Mucosa of gallbladder (tissue), 1 donor: ENCODE data around the gene SSH2. TPM values are rescaled to one million over a fixed set of nuclear protein-coding genes. Genes with fewer than 3 reads are reported as not detected.
A peak's percentile ranks its signal among the peaks of the same experiment; 100 is the strongest.
"Not testable (repeated sequence)": the region's sequence is repeated elsewhere in the genome, so short reads cannot be mapped to it uniquely, and the experiment has no call there.

Experiments used
- DNase-seq: peaks from one replicate; pipeline ENCODE4 v3.0.0-alpha.2; 2020; ENCODE audit warnings: low spot score
- total RNA-seq: library from RNA; stranded (reverse); gene quantifications from one replicate; pipeline ENCODE4 v1.2.1, GENCODE V29; 2021
- donor health status: DM: no; HTN: no; CAD: no.

SSH2 gene
- total RNA-seq, 1 donor from 2014 or later = 24.8 TPM

DNA sequence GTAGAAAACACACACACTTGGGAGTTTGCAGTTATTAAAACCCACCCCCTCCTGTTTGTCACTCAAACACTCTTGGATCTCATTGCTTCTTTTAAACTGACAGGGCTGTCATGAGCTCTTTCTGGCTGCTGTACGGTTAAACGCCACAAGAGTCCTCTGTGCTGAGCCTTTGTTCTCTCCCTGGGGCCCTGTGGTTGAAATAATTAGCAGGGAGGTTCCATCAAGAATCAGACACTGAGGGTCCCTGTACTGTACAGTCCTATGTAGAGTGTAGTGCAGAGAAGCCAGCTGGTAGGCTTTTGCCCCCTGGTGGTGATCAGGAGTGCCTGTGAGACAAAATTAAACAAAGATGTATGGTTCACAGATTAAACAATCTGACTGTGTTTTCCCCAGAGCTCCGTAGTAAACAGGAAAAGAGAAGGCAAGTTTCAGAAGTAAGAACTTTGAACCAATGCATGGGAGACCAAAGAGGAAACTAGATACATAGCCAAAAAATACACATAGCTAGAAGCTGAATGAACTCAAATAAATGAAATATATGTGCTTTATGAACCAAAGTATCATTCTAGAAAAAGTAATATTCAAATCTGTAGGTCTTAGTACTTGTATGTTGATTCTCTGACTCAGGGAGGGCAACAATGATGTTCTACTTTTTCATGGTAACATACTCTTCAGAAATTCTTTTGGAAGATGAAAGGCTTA lies 1.4 kb upstream of the SSH2 start:
- DNase-seq = peak; percentile 73

DNA sequence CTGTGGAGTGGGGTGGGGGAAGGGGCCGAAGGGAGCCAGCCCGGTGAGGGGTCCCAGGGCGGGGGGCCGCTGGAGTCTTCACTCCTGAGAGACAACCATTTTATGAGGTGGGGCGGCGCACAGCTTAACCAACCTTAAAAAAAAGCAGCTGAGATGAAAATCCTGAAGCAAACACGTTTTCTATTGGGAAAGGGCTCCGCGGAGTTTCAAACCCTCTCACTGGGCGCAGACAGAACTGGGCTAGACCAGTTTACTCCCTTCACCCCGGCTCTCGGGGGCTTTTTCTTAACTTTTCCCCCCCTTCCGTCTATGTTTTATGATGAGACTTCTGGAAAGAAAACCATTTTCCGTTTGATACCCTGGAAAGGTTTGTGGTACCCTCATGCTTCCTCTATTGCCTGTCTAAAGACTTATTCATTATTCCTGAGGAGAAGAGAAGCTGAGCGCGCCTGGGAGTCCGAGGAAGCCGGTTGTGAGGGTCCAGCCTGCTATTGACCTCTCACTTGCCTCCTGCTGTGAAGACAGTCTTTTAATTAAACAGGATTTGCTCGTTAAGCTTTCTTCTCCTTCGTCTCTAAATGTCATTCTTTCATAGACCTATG lies 482 bp upstream of the SSH2 start:
- no peak for DNase-seq

DNA sequence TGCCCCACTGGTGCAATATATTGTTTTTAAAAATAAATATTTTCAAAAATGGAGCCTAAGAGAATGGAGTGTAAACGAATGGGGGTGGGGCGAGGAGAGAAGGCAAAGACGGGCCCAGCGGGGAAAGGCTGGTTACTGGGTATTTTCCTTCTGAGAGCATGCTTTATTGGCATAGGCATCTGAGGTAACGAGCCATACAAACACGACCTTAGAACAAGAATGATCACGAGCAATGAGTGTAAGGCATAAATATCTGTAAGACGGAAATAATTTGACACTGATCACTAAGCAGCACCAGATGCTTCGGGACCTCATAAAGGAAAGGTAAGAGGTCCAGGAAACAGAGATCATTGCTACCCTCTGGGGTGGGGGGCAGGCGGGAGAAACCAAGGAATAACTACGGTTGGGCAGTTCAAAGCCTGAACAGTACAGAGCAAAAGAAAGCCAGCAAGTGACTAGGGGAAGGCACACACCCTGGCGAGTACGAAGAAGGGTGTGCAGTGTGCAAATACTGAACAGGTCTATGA lies 959 bp downstream of the SSH2 start:
- peak; percentile 13 for DNase-seq

DNA sequence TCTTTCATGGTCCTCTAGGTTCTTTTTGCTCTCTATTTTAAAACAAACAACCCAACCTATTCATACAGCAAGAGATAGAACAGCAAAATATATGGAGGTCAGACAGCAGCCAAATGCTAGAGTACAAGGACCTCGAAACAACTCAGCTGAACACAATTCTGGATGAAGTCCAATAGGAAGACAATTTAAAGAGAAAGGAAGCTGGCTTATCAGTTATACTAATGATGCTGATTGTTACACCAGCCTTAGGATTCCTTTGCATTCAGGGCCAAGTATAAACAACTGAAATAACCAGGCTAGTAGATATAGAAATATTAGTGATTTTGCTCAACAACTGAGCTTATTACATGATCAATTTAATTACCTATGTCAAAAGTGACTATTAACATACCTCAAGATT lies 2.5 kb downstream of the SSH2 start:
- no peak for DNase-seq

DNA sequence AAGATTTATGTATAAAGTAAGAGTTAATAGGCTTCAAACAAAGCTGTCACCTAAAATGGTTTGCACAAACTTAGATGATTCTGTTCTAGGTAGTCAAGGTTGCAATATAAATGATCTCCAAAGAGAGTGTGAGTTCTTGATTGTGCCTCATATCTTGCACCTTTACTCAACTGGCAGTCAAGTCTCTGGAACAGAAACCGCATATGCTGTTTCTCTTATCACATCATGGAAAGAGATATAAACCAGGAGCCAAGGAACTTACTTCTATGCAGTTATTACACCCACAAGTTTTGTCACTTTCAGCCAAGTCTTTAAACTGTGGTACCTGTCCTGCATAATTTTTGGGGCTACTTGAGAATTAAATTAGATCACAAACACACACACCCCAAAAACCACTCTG lies 5.2 kb downstream of the SSH2 start:
- DNase-seq = no peak

DNA sequence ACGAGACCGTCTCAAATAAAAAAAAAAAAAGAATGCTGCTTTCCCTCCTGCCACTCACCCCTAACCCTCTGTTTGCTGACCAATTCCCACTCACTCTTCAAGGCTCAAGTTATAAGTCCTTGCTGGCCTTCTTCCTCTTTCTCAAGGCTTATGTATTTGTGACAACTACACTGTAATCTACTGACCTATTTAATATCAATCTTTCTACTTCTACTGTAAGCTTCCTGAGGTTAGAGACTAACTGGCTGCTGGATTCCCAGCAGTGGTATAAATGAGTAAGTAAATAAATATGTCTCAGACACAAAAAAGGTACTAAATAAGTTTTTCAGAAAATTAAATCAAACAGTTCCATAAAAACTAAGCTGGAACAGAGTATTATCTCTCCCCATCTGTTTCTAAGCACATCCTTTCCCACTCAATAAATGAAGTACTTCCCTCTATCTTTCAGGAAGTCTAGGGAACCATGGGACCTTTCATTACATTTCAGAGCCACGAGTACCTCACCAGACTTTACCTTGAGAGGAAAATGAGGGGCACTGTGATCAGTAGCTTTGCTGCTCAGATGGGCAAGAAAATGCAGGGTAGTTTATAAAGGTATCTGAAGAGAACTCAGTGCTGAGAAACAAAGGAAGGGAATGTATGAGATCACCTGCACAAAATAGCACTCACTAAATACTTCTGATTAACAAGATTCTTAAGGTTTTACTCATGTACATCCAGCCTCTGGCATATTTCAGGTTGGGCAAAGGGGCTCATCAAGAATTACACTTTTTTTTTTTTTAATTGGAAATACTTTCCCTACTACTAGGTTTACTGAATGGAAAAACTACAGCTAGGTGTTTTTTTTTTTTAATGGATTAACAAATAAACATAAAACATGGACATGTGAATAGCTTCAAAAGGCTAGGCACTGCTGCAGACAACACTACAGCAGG lies 10.8 kb downstream of the SSH2 start:
- no peak for DNase-seq

DNA sequence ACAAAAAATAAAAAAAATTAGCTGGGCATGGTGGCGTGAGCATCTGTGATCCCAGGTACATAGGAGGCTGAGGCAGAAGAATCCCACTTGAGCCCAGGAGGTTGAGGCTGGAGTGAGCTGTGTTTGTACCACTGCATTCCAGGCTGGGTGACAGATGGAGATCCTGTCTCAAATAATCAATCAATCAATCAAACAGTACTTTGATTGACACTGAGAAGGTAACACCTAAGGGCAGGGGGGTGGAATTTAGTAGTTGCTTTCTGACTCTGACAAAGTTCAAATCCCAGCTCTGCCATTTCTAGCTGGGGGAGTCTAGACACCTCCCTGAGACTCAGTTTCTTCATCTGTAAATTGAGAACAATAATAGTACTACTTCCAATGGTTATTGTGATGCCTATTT lies 12.0 kb downstream of the SSH2 start:
- no peak for DNase-seq

DNA sequence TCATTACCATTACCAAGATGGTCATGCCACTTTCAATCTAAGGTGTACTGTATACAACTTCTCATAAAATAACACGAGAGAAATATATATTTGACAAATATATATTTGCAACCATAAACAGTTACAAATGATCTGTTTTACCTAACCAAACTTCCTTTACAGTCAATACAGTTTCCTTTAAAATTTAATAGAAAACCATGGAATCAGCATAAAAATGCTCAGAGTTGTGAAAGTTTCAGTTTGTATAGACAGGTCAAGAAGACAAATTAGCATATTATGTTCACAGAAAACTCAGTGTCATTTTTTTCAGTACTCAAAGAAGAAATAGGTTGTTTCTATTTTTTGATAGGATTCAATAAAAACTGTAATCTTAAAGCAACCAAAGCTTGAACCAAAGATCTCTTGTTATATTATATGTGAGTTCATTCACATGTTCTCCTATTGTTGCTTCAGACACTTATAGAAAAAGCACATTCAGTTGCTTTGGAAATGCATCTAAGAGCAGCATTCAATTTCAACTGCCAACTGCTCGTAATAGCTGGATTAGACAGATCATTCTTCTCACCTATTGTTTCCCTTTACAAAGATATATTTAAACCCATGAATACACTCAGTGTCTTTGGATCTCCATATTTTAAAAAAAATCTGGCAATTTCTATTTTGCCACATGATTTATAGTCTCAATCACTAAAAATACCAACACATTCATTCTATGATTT lies 15.1 kb downstream of the SSH2 start:
- no peak for DNase-seq

DNA sequence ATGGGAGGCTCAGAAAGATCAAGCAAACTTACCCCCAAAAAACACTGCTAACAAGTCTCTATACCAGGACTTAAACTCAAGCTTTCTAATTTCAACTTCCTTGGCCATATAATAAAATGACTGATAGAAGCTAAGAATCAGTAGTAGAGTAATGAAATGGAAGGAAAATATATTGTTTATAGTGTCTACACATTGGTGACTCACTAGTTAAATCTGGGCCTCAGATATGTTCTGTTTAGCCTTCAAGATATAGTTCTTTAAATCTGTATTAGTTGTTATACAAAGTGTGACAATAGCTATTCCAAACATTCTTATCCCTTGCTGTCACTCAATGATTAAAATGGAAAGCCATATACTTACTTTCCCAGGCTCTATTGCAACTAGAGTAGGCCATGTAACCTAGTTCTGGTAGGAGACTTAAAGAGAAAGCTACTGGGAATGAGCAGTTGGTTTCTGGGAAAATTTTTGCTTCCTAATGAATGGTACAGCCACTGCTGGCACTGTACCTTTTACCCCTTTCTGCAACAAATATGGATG lies 18.3 kb downstream of the SSH2 start:
- no peak for DNase-seq

DNA sequence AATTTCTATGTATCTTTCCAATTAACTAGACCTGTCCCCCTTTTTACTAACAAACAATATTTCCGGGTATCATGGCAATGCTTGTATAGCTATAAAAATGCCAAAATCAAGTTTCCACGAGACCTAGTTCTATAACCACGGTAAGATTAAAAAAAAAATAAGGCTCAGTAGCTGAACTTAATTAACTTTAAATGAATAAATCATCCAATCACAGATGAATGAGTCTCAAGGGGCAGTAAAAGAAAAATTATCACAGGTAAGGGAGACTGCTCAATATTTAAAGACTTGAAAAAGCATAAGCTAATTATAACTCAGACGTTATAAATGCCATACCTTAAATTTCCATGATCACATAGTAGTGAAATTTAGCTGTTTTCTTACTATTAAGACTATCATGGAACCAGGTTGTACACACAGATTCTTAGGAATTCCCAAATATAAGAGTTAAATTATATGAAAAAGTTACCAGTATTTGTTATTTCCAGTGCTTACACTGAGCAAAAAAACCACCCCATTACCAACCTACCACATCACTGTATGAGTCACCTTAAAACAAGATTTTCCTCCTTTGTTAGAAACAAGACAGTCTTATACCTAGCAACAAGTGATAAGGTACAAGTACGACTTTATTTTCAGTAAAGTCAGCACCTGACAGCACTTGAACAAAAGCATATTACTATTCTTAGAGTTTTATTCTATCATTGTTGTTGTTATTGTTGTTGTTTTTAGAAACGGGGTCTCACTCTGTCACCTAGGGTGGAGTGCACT lies 20.6 kb downstream of the SSH2 start:
- no peak for DNase-seq

DNA sequence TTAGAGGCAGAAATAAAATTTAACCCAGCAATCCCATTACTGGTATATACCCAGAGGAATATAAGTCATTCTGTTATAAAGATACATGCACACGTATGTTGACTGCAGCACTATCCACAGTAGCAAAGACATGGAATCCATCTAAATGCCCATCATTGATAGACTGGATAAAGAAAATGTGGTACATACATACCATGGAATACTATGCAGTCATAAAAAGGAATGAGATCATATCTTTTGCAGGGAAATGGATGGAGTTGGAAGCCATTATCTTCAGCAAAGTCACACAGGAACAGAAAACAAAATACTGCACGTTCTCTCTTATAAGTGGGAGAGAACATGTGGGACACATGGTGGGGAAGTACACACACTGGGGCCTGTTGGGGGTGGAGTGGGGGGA lies 23.1 kb downstream of the SSH2 start:
- DNase-seq = no peak

DNA sequence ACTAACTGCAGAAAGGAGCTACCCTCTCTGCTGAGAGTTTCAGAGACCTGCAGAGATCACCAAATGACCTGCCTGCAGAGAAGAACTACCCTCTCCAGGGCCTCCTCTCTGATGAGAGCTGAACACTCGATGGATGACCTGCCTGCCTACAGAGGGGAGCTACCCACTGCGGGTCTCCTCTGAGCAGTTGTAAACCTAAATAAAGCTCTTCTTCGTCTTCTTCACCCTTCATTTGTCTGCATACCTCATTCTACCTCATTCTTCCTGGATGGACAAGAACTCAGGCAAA lies 24.2 kb downstream of the SSH2 start:
- no peak for DNase-seq

DNA sequence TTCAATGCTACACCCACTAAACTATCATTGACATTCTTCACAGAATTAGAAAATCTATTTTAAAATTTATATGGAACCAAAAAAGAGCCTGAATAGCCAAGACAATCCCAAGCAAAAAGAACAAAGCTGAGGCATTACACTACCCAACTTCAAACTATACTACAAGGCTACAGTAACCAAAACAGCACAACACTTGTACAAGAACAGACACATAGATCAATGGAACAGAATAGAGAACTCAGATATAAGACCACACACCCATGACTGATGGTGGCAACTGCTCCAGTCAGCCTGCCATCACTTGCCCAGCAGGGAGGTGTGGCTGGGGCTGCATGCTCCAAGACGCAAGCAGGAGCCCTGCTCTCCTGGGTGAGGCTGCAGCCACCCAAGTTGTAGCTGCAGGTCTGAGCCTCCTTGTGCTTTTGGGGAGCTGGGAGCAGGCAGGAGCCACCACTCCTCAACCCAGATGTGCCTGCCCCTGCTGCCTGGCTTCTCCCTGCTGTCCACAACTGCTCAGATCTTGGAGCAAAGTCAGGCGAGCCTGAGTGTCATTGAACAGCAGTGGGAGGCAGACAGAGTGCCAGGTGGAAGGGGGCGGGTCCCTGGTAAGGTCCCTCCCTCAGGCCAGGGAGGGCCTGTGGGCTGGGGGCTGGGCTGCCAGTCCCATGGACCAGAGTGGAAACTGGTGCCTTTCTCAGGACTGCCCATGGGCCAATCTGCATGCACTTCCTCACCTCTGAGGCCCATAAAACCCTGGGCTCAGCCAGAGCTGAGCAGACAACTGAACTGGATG lies 24.7 kb downstream of the SSH2 start:
- DNase-seq = no peak

DNA sequence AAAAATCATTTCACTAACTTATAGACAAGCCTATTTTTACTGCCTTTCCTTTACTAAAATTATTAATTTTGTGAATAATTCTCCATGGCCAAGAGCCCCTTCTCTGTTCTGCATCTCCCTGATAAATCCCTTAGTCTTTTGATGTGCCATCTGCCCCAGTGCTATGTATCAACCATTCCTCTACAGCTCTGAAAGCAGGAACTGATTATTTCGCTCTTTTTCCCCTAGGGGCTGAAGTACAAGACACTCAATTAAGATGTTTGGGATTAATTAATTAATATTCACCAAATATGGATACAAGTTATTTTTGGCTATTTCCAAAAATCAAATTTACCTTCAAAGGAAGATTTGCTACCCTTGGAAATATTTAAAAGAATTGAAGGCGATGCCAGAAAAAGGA lies 26.6 kb downstream of the SSH2 start:
- no peak for DNase-seq

DNA sequence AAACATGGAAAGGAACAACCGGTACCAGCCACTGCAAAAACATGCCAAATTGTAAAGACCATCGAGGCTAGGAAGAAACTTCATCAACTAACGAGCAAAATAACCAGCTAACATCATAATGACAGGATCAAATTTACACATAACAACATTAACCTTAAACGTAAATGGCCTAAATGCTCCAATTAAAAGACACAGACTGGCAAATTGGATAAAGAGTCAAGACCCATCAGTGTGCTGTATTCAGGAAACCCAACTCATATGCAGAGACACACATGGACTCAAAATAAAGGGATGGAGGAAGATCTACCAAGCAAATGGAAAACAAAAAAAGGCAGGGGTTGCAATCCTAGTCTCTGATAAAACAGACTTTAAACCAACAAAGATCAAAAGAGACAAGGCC lies 32.9 kb downstream of the SSH2 start:
- DNase-seq = not testable (repeated sequence)

DNA sequence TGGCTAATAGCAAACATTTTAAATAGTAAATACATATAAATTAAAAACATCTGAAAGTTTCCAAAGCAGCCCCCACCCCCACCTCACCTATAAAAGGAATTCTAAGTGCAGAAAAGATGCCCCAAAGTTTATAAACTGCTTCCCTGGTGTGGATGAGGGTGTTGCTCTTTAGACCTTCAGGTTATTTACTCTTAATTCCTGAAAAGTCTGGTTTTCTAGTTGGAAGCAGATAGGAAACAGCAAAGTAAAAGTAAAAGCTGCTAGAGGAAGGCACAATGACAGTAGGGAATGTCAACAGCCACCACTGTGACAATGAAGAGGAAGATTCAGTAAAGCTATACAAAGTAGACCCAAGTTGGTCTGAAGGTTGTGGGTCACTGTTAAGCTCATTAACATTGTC lies 37.8 kb downstream of the SSH2 start:
- no peak for DNase-seq

DNA sequence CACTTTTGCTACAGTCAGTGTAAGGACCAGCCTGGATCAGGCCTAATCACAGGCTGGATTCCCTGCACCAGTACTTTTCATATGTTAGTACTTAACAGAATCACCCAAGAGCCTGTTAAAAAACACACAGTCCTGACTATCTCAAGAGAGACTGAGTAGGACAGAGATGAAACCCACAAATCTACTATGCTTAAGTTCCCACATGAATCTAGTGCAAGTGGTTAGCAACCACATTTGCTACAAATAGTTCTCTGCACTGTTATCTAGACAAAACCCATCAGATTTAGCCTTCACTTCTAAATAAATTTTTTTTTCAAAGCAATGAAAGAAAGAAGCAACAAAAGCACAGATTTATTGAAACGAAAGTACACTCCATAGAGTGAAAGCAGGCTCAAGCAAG lies 38.9 kb downstream of the SSH2 start:
- DNase-seq = no peak

DNA sequence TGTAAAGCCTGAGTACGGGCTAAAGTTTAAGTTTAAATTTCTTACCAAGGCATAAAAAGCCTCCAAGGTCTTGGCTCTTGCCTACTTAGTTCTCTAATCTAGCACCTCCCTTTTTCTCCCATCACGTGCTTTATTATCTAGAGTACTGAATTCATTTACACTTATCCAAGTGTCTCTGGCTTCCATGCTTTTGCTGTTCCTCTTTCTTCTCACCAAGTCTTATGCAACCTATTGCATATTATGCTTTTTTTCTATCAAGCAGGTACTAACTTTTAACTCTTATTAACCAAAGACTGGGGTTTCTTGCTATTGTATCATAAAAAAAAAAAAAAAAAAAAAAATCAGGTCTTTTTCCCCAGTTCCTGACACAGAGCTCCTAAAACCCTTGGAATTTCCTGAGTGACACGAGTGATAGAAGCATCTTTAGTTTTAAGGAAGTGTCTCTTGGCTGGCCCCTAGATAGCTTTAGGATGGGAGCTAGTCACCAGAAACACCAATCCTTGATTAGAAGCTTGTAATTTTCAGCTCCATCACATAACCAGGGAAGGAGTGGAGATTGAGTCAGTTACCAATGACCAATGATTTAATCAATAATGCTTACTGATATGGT lies 44.9 kb downstream of the SSH2 start:
- no peak for DNase-seq

DNA sequence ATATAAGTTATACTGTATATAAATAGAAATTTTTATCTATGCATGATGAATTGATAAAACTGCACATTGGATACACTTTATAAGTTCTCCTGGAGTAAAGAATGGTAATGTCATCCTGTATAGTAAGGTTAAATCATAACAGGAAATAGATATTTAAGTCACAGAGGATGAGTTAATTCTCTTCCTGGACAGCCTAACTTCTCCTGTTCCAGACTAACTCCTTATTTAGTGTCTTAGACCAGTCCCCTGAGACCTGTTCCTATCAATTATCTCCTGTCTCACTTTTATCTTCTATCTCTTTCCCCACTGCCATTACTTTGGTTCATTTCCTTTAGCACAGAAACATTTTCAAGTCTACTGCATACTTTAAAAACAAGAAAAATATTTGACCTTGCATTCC lies 46.5 kb downstream of the SSH2 start:
- no peak for DNase-seq

DNA sequence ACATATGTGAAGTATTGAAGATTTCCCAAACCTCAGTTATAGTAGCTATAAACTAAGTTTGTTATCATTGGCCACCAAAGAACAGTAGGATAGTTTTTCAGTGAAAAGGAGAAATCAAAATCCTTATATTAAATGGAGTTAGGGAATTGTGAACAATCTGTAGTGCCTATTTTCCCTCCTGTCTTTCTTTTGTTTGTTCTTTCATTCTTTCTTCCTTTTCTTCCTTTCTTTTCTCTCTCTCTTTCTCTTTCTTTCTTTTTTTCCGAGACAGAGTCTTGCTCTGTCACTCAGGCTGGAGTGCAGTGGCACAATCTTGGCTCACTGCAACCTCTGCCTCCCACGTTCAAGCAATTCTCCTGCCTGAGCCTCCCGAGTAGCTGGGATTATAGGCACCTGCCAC lies 48.8 kb downstream of the SSH2 start:
- no peak for DNase-seq
